Measurements from ENCODE around the gene ASAP2. TPM values are rescaled to one million over a fixed set of nuclear protein-coding genes. Genes with fewer than 3 reads are reported as not detected.
A peak's percentile ranks its signal among the peaks of the same experiment; 100 is the strongest.
"Not testable (repeated sequence)": the region's sequence is repeated elsewhere in the genome, so short reads cannot be mapped to it uniquely, and the experiment has no call there.

ASAP2 gene
- polyA plus RNA-seq, 2 donors, result 4.0 to 5.3 TPM

- Histone ChIP-seq H3K9me3 (ENCODE audit: control insufficient read depth in 2 of 2, insufficient read depth in 1 of 2, low read depth in 1 of 2, low read length in 1 of 2) (no peaks in the 10 kb centered on the region), H3K4me3 (ENCODE audit: low read depth in 1 of 2, low read length in 2 of 2) (no peak overlapping the region), H3K27me3 (ENCODE audit: control insufficient read depth in 1 of 2, insufficient read depth in 2 of 2, low read length in 2 of 2) (no peaks in the 10 kb centered on the region), H3K4me1 (ENCODE audit: control insufficient read depth in 2 of 2, insufficient read depth in 2 of 2, low read length in 1 of 2) (peaks cover 2 to 14% of the 10 kb centered on the region in 2 donors), H3K27ac (ENCODE audit: low read depth in 2 of 2, low read length in 1 of 2) (no peak overlapping the region), H3K36me3 (ENCODE audit: control insufficient read depth in 2 of 2, insufficient read depth in 2 of 2, low read length in 1 of 2) (no peaks in the 10 kb centered on the region)
- WGBS, 2 donors, result 37 to 50% methylated on average over 1 of the region's 1 CpG
These were observed 2.3 kb downstream of the ASAP2 start for GRCh38 chr2:9208875-9209274.

GRCh38 chr2:9210030-9210429 lies 3.4 kb downstream of the ASAP2 start:
- Histone ChIP-seq H3K4me1 (ENCODE audit: control insufficient read depth in 2 of 2, insufficient read depth in 2 of 2, low read length in 1 of 2) (peaks cover 2 to 15% of the 10 kb centered on the region in 2 donors), H3K27me3 (ENCODE audit: control insufficient read depth in 1 of 2, insufficient read depth in 2 of 2, low read length in 2 of 2) (no peaks in the 10 kb centered on the region), H3K4me3 (ENCODE audit: low read depth in 1 of 2, low read length in 2 of 2) (no peak overlapping the region), H3K36me3 (ENCODE audit: control insufficient read depth in 2 of 2, insufficient read depth in 2 of 2, low read length in 1 of 2) (no peaks in the 10 kb centered on the region), H3K9me3 (ENCODE audit: control insufficient read depth in 2 of 2, insufficient read depth in 1 of 2, low read depth in 1 of 2, low read length in 1 of 2) (no peaks in the 10 kb centered on the region), H3K27ac (ENCODE audit: low read depth in 2 of 2, low read length in 1 of 2) (no peak overlapping the region)
- 45 to 69% methylated on average over 2 of the region's 2 CpGs for WGBS, 2 donors

GRCh38 chr2:9211496-9211895 lies 4.9 kb downstream of the ASAP2 start:
- H3K36me3 ChIP-seq (ENCODE audit: control insufficient read depth in 2 of 2, insufficient read depth in 2 of 2, low read length in 1 of 2), result no peaks in the 10 kb centered on the region
- WGBS, 2 donors, result 46 to 51% methylated on average over 4 of the region's 4 CpGs
- peaks cover 2 to 12% of the 10 kb centered on the region in 2 donors for H3K4me1 ChIP-seq (ENCODE audit: control insufficient read depth in 2 of 2, insufficient read depth in 2 of 2, low read length in 1 of 2)
- H3K9me3 ChIP-seq (ENCODE audit: control insufficient read depth in 2 of 2, insufficient read depth in 1 of 2, low read depth in 1 of 2, low read length in 1 of 2), result no peaks in the 10 kb centered on the region
- no peaks in the 10 kb centered on the region for H3K27me3 ChIP-seq (ENCODE audit: control insufficient read depth in 1 of 2, insufficient read depth in 2 of 2, low read length in 2 of 2)
- no peak overlapping the region for H3K4me3 ChIP-seq (ENCODE audit: low read depth in 1 of 2, low read length in 2 of 2)
- no peak overlapping the region for H3K27ac ChIP-seq (ENCODE audit: low read depth in 2 of 2, low read length in 1 of 2)

- no peak overlapping the region for H3K4me3 ChIP-seq (ENCODE audit: low read depth in 1 of 2, low read length in 2 of 2)
- H3K36me3 ChIP-seq (ENCODE audit: control insufficient read depth in 2 of 2, insufficient read depth in 2 of 2, low read length in 1 of 2), result no peaks in the 10 kb centered on the region
- WGBS, 2 donors, result 60 to 68% methylated on average over 9 of the region's 9 CpGs
- H3K9me3 ChIP-seq (ENCODE audit: control insufficient read depth in 2 of 2, insufficient read depth in 1 of 2, low read depth in 1 of 2, low read length in 1 of 2), result no peaks in the 10 kb centered on the region
- no peaks in the 10 kb centered on the region for H3K27me3 ChIP-seq (ENCODE audit: control insufficient read depth in 1 of 2, insufficient read depth in 2 of 2, low read length in 2 of 2)
- H3K4me1 ChIP-seq (ENCODE audit: control insufficient read depth in 2 of 2, insufficient read depth in 2 of 2, low read length in 1 of 2), result peaks cover 2 to 14% of the 10 kb centered on the region in 2 donors
- no peak overlapping the region for H3K27ac ChIP-seq (ENCODE audit: low read depth in 2 of 2, low read length in 1 of 2)
These were observed 5.5 kb downstream of the ASAP2 start for GRCh38 chr2:9212010-9212635.

- peaks cover 2 to 15% of the 10 kb centered on the region in 2 donors for H3K4me1 ChIP-seq (ENCODE audit: control insufficient read depth in 2 of 2, insufficient read depth in 2 of 2, low read length in 1 of 2)
- no peaks in the 10 kb centered on the region for H3K36me3 ChIP-seq (ENCODE audit: control insufficient read depth in 2 of 2, insufficient read depth in 2 of 2, low read length in 1 of 2)
- H3K27me3 ChIP-seq (ENCODE audit: control insufficient read depth in 1 of 2, insufficient read depth in 2 of 2, low read length in 2 of 2), result no peaks in the 10 kb centered on the region
- peak overlapping the region; percentile 44 to 50 for H3K27ac ChIP-seq (ENCODE audit: low read depth in 2 of 2, low read length in 1 of 2)
- no peaks in the 10 kb centered on the region for H3K9me3 ChIP-seq (ENCODE audit: control insufficient read depth in 2 of 2, insufficient read depth in 1 of 2, low read depth in 1 of 2, low read length in 1 of 2)
- WGBS, 2 donors, result 46 to 52% methylated on average over 19 of the region's 19 CpGs
- no peak overlapping the region for H3K4me3 ChIP-seq (ENCODE audit: low read depth in 1 of 2, low read length in 2 of 2)
These were observed 6.2 kb downstream of the ASAP2 start for GRCh38 chr2:9212661-9213411.

GRCh38 chr2:9213477-9214051 lies 7.0 kb downstream of the ASAP2 start:
- H3K4me1 ChIP-seq (ENCODE audit: control insufficient read depth in 2 of 2, insufficient read depth in 2 of 2, low read length in 1 of 2), result peaks cover 2 to 20% of the 10 kb centered on the region in 2 donors
- no peak overlapping the region for H3K4me3 ChIP-seq (ENCODE audit: low read depth in 1 of 2, low read length in 2 of 2)
- no peaks in the 10 kb centered on the region for H3K36me3 ChIP-seq (ENCODE audit: control insufficient read depth in 2 of 2, insufficient read depth in 2 of 2, low read length in 1 of 2)
- H3K27me3 ChIP-seq (ENCODE audit: control insufficient read depth in 1 of 2, insufficient read depth in 2 of 2, low read length in 2 of 2), result no peaks in the 10 kb centered on the region
- WGBS, 2 donors, result 86 to 95% methylated on average over 2 of the region's 2 CpGs
- H3K27ac ChIP-seq (ENCODE audit: low read depth in 2 of 2, low read length in 1 of 2), result peak overlapping the region in 1 of 2 donors; percentile 50
- H3K9me3 ChIP-seq (ENCODE audit: control insufficient read depth in 2 of 2, insufficient read depth in 1 of 2, low read depth in 1 of 2, low read length in 1 of 2), result no peaks in the 10 kb centered on the region

- Histone ChIP-seq H3K36me3 (ENCODE audit: control insufficient read depth in 2 of 2, insufficient read depth in 2 of 2, low read length in 1 of 2) (no peaks in the 10 kb centered on the region), H3K4me3 (ENCODE audit: low read depth in 1 of 2, low read length in 2 of 2) (no peak overlapping the region), H3K27ac (ENCODE audit: low read depth in 2 of 2, low read length in 1 of 2) (no peak overlapping the region), H3K9me3 (ENCODE audit: control insufficient read depth in 2 of 2, insufficient read depth in 1 of 2, low read depth in 1 of 2, low read length in 1 of 2) (no peaks in the 10 kb centered on the region), H3K27me3 (ENCODE audit: control insufficient read depth in 1 of 2, insufficient read depth in 2 of 2, low read length in 2 of 2) (no peaks in the 10 kb centered on the region), H3K4me1 (ENCODE audit: control insufficient read depth in 2 of 2, insufficient read depth in 2 of 2, low read length in 1 of 2) (peaks cover 2 to 20% of the 10 kb centered on the region in 2 donors)
- 85 to 86% methylated on average over 8 of the region's 8 CpGs for WGBS, 2 donors
These were observed 8.3 kb downstream of the ASAP2 start for GRCh38 chr2:9214873-9215272.

GRCh38 chr2:9215680-9216079 lies 9.1 kb downstream of the ASAP2 start:
- H3K27me3 ChIP-seq (ENCODE audit: control insufficient read depth in 1 of 2, insufficient read depth in 2 of 2, low read length in 2 of 2), result no peaks in the 10 kb centered on the region
- H3K9me3 ChIP-seq (ENCODE audit: control insufficient read depth in 2 of 2, insufficient read depth in 1 of 2, low read depth in 1 of 2, low read length in 1 of 2), result no peaks in the 10 kb centered on the region
- H3K36me3 ChIP-seq (ENCODE audit: control insufficient read depth in 2 of 2, insufficient read depth in 2 of 2, low read length in 1 of 2), result no peaks in the 10 kb centered on the region
- H3K4me1 ChIP-seq (ENCODE audit: control insufficient read depth in 2 of 2, insufficient read depth in 2 of 2, low read length in 1 of 2), result peaks cover 2 to 20% of the 10 kb centered on the region in 2 donors
- H3K27ac ChIP-seq (ENCODE audit: low read depth in 2 of 2, low read length in 1 of 2), result no peak overlapping the region
- H3K4me3 ChIP-seq (ENCODE audit: low read depth in 1 of 2, low read length in 2 of 2), result no peak overlapping the region
- WGBS, 2 donors, result 79 to 81% methylated on average over 4 of the region's 4 CpGs

GRCh38 chr2:9216143-9216542 lies 9.5 kb downstream of the ASAP2 start:
- 95 to 98% methylated on average over 2 of the region's 2 CpGs for WGBS, 2 donors
- not testable (repeated sequence) for H3K36me3 ChIP-seq (ENCODE audit: control insufficient read depth in 2 of 2, insufficient read depth in 2 of 2, low read length in 1 of 2); H3K9me3 ChIP-seq (ENCODE audit: control insufficient read depth in 2 of 2, insufficient read depth in 1 of 2, low read depth in 1 of 2, low read length in 1 of 2); H3K27me3 ChIP-seq (ENCODE audit: control insufficient read depth in 1 of 2, insufficient read depth in 2 of 2, low read length in 2 of 2); H3K4me3 ChIP-seq (ENCODE audit: low read depth in 1 of 2, low read length in 2 of 2); H3K27ac ChIP-seq (ENCODE audit: low read depth in 2 of 2, low read length in 1 of 2)
- H3K4me1 ChIP-seq (ENCODE audit: control insufficient read depth in 2 of 2, insufficient read depth in 2 of 2, low read length in 1 of 2), result peaks cover 2 to 20% of the 10 kb centered on the region in 2 donors
